ENCODE data around the gene ZNF384. TPM values are rescaled to one million over a fixed set of nuclear protein-coding genes. Genes with fewer than 3 reads are reported as not detected.

Gene ZNF384
- total and polyA plus RNA-seq, 2 experiments from 2014 or later, result 20.5 to 35.9 TPM

- Mint-ChIP-seq H3K27ac (no peak overlapping the region), H3K4me3 (no peak overlapping the region), H3K27me3 (ENCODE audit: insufficient read depth, low read depth, poor library complexity) (peaks cover 15% of the 10 kb centered on the region), H3K36me3 (ENCODE audit: low read depth) (no peaks in the 10 kb centered on the region; the same call in 2 of the 3 replicates), H3K4me1 (peaks cover 14% of the 10 kb centered on the region; the same call in 2 of the 3 replicates), H3K9me3 (no peaks in the 10 kb centered on the region)
- Histone ChIP-seq H3K4me1 (ENCODE audit: insufficient read depth) (0 out of 2 replicates have a peak, but pooled peaks cover 2% of the 10 kb centered on the region), H3K79me2 (replicated peaks; ENCODE audit: insufficient read depth) (no peaks in the 10 kb centered on the region), H3K9me2 (ENCODE audit: insufficient read depth) (no peaks in the 10 kb centered on the region), H3F3A (replicated peaks; ENCODE audit: low read depth) (no peaks in the 10 kb centered on the region), H3K36me3 (ENCODE audit: insufficient read depth) (no peaks in the 10 kb centered on the region), H4K20me1 (replicated peaks; ENCODE audit: insufficient read depth) (no peaks in the 10 kb centered on the region), H3K27me3 (ENCODE audit: insufficient read depth) (peaks cover 10% of the 10 kb centered on the region; the same call in 1 of the 2 replicates), H2AFZ (no peak overlapping the region), H3K27ac (ENCODE audit: low read depth) (no peak overlapping the region), H3K4me3 (no peak overlapping the region), H3K4me2 (no peak overlapping the region)
- DNase-seq (ENCODE audit: low spot score) (no peak), ATAC-seq (no peak)
- TF ChIP-seq EZH2phosphoT487 (IDR thresholded peaks at IDR 0.05; ENCODE audit: unreplicated experiment) (no peak), POLR2AphosphoS5 (IDR thresholded peaks at IDR 0.05; ENCODE audit: low read depth) (no peak), ZNF114 (CRISPR knock-in tag; IDR thresholded peaks at IDR 0.05) (no peak), NANOG (IDR thresholded peaks at IDR 0.05; ENCODE audit: borderline replicate concordance) (no peak), CTCF (conservative IDR thresholded peaks at IDR 0.05; ENCODE audit: low read depth in 2 of 2) (no peak), JUNB (IDR thresholded peaks at IDR 0.05; ENCODE audit: unreplicated experiment) (no peak)
Measured at GRCh38 chr12:6639151-6639801, 49.9 kb downstream of the ZNF384 start.

- H3K9me3 Mint-ChIP-seq, result no peaks in the 10 kb centered on the region
- Histone ChIP-seq H3F3A (replicated peaks; ENCODE audit: low read depth) (no peaks in the 10 kb centered on the region), H3K4me2 (no peak overlapping the region), H3K4me1 (ENCODE audit: insufficient read depth) (no peaks in the 10 kb centered on the region), H3K27me3 (ENCODE audit: insufficient read depth) (peaks cover 10% of the 10 kb centered on the region; the same call in 1 of the 2 replicates), H2AFZ (no peak overlapping the region), H3K36me3 (ENCODE audit: insufficient read depth) (no peaks in the 10 kb centered on the region), H3K9me2 (ENCODE audit: insufficient read depth) (no peaks in the 10 kb centered on the region), H3K79me2 (replicated peaks; ENCODE audit: insufficient read depth) (no peaks in the 10 kb centered on the region), H3K27ac (ENCODE audit: low read depth) (no peak overlapping the region), H4K20me1 (replicated peaks; ENCODE audit: insufficient read depth) (no peaks in the 10 kb centered on the region), H3K4me3 (no peak overlapping the region)
- no peak overlapping the region; the same call in 2 of the 3 replicates for H3K4me3 Mint-ChIP-seq
- H3K4me1 Mint-ChIP-seq, result peaks cover 13% of the 10 kb centered on the region; the same call in 2 of the 3 replicates
- no peaks in the 10 kb centered on the region; the same call in 2 of the 3 replicates for H3K36me3 Mint-ChIP-seq (ENCODE audit: low read depth)
- ATAC-seq (no peak), DNase-seq (ENCODE audit: low spot score) (no peak)
- H3K27ac Mint-ChIP-seq, result no peak overlapping the region
- peaks cover 16% of the 10 kb centered on the region for H3K27me3 Mint-ChIP-seq (ENCODE audit: insufficient read depth, low read depth, poor library complexity)
- TF ChIP-seq CTCF (conservative IDR thresholded peaks at IDR 0.05; ENCODE audit: low read depth in 2 of 2) (no peak), STAT1 (IDR thresholded peaks at IDR 0.05; ENCODE audit: unreplicated experiment) (no peak), ZNF331 (CRISPR knock-in tag; IDR thresholded peaks at IDR 0.05; ENCODE audit: low read depth) (no peak), ZNF462 (CRISPR knock-in tag; IDR thresholded peaks at IDR 0.05) (no peak), CREB1 (CRISPR knock-in tag; IDR thresholded peaks at IDR 0.05; ENCODE audit: low read depth) (no peak), EZH2 (IDR thresholded peaks at IDR 0.05; ENCODE audit: low read depth, unreplicated experiment) (no peak)
Measured at GRCh38 chr12:6638305-6638704, 50.9 kb downstream of the ZNF384 start.

Measured in GM23338 (cell line).